GM12873 (cell line): ENCODE data around the gene NLRP12.
A peak's percentile ranks its signal among the peaks of the same experiment; 100 is the strongest.

Experiments used
- TF ChIP-seq, protein P1 (sequence below): IDR thresholded peaks from 2 replicates; pipeline ENCODE4 v1.5.1; 2012; ENCODE audit warnings: low read depth, mild to moderate bottlenecking, moderate library complexity, low read length, control low read depth; ENCODE audit not compliant: insufficient read depth; ENCODE audit errors: missing control alignments

Gene NLRP12

GRCh38 chr19:53813996-53814395 is 10.1 kb downstream of the NLRP12 start:
- TF ChIP-seq, protein P1, sequence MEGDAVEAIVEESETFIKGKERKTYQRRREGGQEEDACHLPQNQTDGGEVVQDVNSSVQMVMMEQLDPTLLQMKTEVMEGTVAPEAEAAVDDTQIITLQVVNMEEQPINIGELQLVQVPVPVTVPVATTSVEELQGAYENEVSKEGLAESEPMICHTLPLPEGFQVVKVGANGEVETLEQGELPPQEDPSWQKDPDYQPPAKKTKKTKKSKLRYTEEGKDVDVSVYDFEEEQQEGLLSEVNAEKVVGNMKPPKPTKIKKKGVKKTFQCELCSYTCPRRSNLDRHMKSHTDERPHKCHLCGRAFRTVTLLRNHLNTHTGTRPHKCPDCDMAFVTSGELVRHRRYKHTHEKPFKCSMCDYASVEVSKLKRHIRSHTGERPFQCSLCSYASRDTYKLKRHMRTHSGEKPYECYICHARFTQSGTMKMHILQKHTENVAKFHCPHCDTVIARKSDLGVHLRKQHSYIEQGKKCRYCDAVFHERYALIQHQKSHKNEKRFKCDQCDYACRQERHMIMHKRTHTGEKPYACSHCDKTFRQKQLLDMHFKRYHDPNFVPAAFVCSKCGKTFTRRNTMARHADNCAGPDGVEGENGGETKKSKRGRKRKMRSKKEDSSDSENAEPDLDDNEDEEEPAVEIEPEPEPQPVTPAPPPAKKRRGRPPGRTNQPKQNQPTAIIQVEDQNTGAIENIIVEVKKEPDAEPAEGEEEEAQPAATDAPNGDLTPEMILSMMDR: no peak

DNA sequence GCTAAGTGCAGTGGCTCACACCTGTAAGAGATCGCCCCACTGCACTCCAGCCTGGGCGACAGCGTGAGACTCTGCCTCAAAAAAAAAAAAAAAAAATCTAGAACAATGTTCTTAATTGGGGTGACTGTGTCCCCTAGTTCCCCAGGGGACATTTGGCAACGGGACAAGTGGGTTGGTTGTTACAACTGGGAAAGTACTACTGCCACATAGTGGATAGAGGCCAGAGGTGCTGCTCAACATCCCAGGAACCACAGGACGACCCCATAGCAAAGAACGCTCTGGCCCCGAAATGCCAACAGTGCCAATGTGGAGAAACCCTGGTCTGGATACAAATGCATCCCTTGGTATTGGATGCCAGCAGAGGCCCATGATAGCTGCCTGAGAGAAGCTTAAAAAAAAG is 11.8 kb downstream of the NLRP12 start:
- TF ChIP-seq, protein P1: no peak

GRCh38 chr19:53810891-53811290 is 13.2 kb downstream of the NLRP12 start:
- TF ChIP-seq, protein P1: no peak

- TF ChIP-seq, protein P1: no peak
These were observed 13.9 kb downstream of the NLRP12 start for GRCh38 chr19:53810187-53810546.

DNA sequence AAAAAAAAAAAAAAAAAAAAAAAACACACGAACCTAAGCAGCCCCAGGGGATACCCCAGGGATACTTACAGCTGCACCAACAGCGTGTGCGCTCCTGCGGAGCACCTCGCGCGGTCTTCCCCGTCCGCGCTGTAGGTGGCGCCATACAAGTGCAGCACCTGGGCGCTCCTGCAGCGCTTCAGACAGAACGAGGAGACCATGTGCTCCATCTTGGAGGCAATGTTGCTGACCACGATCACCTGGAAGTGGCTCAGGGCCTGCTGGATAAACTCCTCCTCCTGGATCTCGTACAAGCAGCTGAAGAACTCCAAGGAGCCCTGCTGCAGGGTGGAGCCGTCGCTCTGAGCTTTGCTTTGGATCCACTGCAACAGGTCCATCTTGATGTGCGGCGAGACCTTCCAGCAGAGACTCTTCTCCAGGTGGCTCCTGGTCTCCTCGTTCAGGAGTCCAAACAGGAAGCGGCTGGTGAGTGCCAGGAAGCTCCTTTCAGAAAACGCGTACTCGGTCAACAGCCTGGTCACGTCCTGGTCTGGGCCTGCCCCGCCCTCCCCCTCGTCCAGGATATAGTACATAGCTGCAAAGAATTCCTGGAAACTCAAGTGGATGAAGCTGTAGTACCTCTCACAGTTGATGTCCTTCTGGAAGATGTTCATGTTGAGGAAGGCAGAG is 14.5 kb downstream of the NLRP12 start:
- TF ChIP-seq, protein P1: peak; percentile 39

DNA sequence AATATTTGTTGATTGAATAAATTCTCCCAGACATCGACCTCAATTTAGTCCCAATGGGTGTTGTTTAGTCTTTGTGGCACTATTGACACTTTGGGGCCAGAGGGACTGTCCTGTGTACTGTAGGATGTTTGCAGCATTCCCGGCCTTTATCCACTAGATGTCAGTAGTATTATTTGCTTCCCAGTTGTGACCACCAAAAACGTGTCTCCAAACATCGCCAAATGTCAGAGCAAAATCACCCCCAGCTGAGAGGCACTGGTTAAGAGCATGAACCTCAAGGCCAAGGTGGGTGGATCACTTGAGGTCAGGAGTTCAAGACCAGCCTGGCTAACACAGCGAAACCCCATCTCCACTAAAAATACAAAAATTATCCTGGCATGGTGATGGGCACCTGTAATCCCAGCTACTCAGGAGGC is 15.4 kb downstream of the NLRP12 start:
- TF ChIP-seq, protein P1: peak; percentile 41

DNA sequence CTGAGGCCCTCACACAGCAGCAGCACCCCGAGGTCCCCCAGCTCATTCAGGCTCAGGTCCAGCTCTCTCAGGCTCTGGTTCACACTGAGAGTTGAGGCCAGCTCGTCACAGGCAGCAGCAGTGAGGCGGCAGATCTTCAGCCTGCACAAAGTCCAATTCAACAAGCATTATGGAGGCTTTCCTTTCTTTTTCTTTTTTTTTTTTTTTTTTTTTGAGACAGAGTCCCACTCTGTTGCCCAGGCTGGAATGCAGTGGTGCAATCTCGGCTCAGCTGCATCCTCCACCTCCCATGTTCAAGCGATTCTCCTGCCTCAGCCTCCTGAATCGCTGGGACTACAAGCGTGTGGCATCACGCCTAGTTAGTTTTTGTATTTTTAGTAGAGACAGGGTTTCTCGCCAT is 22.9 kb downstream of the NLRP12 start:
- TF ChIP-seq, protein P1: no peak
